H9 (cell line): ENCODE measurements around the gene ITPKB. TPM values are rescaled to one million over a fixed set of nuclear protein-coding genes. Genes with fewer than 3 reads are reported as not detected.

ENCODE experiments used
- DNase-seq: peaks from one replicate; pipeline ENCODE4 v3.0.0-alpha.2; 2017
- H2AFZ ChIP-seq: one replicate; pipeline ENCODE4 v1.6.1; 2013; ENCODE audit warnings: mild to moderate bottlenecking, low read length, control low read depth, moderate library complexity
- H2AK5ac ChIP-seq: 2 replicates; pipeline ENCODE4 v1.6.1; 2013; ENCODE audit warnings: low read length, control low read depth, mixed read lengths; ENCODE audit not compliant: insufficient read length
- H2BK120ac ChIP-seq: one replicate; pipeline ENCODE4 v1.6.1; 2013; ENCODE audit warnings: low read depth, mild to moderate bottlenecking, low read length, control low read depth, inconsistent platforms; ENCODE audit not compliant: poor library complexity, severe bottlenecking
- H2BK12ac ChIP-seq: 2 replicates; pipeline ENCODE4 v1.6.1; 2013; ENCODE audit warnings: low read length, control low read depth, mixed read lengths, low read depth; ENCODE audit not compliant: insufficient read length
- H2BK15ac ChIP-seq: 2 replicates; pipeline ENCODE4 v1.6.1; 2013; ENCODE audit warnings: low read depth, low read length, control low read depth
- H2BK20ac ChIP-seq: one replicate; pipeline ENCODE4 v1.6.1; 2013; ENCODE audit warnings: low read depth, mild to moderate bottlenecking, low read length, control low read depth, inconsistent platforms; ENCODE audit not compliant: poor library complexity, severe bottlenecking
- H2BK5ac ChIP-seq: 2 replicates; pipeline ENCODE4 v1.6.1; 2013; ENCODE audit warnings: low read length, control low read depth, mixed read lengths; ENCODE audit not compliant: insufficient read length
- H3K14ac ChIP-seq: 2 replicates; pipeline ENCODE4 v1.6.1; 2013; ENCODE audit warnings: low read length, control low read depth; ENCODE audit not compliant: insufficient read depth
- H3K18ac ChIP-seq: 2 replicates; pipeline ENCODE4 v1.6.1; 2013; ENCODE audit warnings: low read depth, mild to moderate bottlenecking, mixed read lengths, low read length, control low read depth; ENCODE audit not compliant: insufficient read length
- H3K23ac ChIP-seq: 2 replicates; pipeline ENCODE4 v1.6.1; 2013; ENCODE audit warnings: low read length, control low read depth, mixed read lengths, low read depth; ENCODE audit not compliant: insufficient read length
- H3K23me2 ChIP-seq: 2 replicates; pipeline ENCODE4 v1.6.1; 2013; ENCODE audit warnings: low read depth, mild to moderate bottlenecking, mixed read lengths, low read length, control low read depth; ENCODE audit not compliant: insufficient read length, poor library complexity, severe bottlenecking
- H3K27ac ChIP-seq: 2 replicates; pipeline ENCODE4 v1.5.1; 2013; ENCODE audit warnings: low read length, control low read depth, mixed read lengths, low read depth; ENCODE audit not compliant: insufficient read length
- H3K27me3 ChIP-seq: 2 replicates; pipeline ENCODE4 v1.6.1; 2013; ENCODE audit warnings: low read length, control low read depth, inconsistent platforms; ENCODE audit not compliant: insufficient read depth
- H3K4ac ChIP-seq: 2 replicates; pipeline ENCODE4 v1.6.1; 2013; ENCODE audit warnings: low read depth, mild to moderate bottlenecking, control low read depth, inconsistent platforms, low read length, moderate library complexity
- H3K4me1 ChIP-seq: 2 replicates; pipeline ENCODE4 v1.6.1; 2013; ENCODE audit warnings: low read length, control low read depth, inconsistent platforms; ENCODE audit not compliant: insufficient read depth
- H3K4me2 ChIP-seq: 2 replicates; pipeline ENCODE4 v1.6.1; 2013; ENCODE audit warnings: low read length, control low read depth, mixed read lengths; ENCODE audit not compliant: insufficient read length, insufficient read depth
- H3K56ac ChIP-seq: 2 replicates; pipeline ENCODE4 v1.6.1; 2013; ENCODE audit warnings: low read depth, mild to moderate bottlenecking, mixed read lengths, low read length, control low read depth; ENCODE audit not compliant: insufficient read length
- H3K79me1 ChIP-seq: 2 replicates; pipeline ENCODE4 v1.6.1; 2013; ENCODE audit warnings: low read depth, mild to moderate bottlenecking, moderate library complexity, low read length, control low read depth, inconsistent platforms; ENCODE audit not compliant: insufficient read depth, poor library complexity, severe bottlenecking
- H3K79me2 ChIP-seq: 2 replicates; pipeline ENCODE4 v1.6.1; 2013; ENCODE audit warnings: low read length, control low read depth, inconsistent platforms; ENCODE audit not compliant: insufficient read depth
- H3K9ac ChIP-seq: 2 replicates; pipeline ENCODE4 v1.6.1; 2013; ENCODE audit warnings: low read length, control low read depth, mixed read lengths; ENCODE audit not compliant: insufficient read length; ENCODE audit errors: extremely low read depth
- H3K9me3 ChIP-seq: one replicate; pipeline ENCODE4 v1.6.1; 2013; ENCODE audit warnings: low read depth, low read length, inconsistent platforms; ENCODE audit not compliant: control insufficient read depth
- H3T11ph ChIP-seq: one replicate; pipeline ENCODE4 v1.6.1; 2013; ENCODE audit warnings: mild to moderate bottlenecking, low read length, control low read depth, inconsistent platforms
- H4K20me1 ChIP-seq: one replicate; pipeline ENCODE4 v1.6.1; 2013; ENCODE audit not compliant: control insufficient read depth, insufficient read length, insufficient read depth
- H4K5ac ChIP-seq: 2 replicates; pipeline ENCODE4 v1.6.1; 2013; ENCODE audit warnings: low read depth, mild to moderate bottlenecking, mixed read lengths, low read length, control low read depth; ENCODE audit not compliant: insufficient read length
- H4K8ac ChIP-seq: replicated peaks from 2 replicates; pipeline ENCODE4 v1.6.1; 2013; ENCODE audit warnings: low read length, control low read depth, mixed read lengths, low read depth; ENCODE audit not compliant: insufficient read length
- H4K91ac ChIP-seq: 2 replicates; pipeline ENCODE4 v1.6.1; 2013; ENCODE audit warnings: low read depth, mild to moderate bottlenecking, moderate library complexity, mixed read lengths, low read length, control low read depth; ENCODE audit not compliant: insufficient read length
- H3K27ac Mint-ChIP-seq, 3 experiments: 2 replicates in 2 of 3; 3 replicates in 1 of 3; pipeline ENCODE4 v1.8.0; 2020 to 2021; ENCODE audit warnings: mixed read lengths in 3 of 3, mild to moderate bottlenecking in 1 of 3, moderate library complexity in 1 of 3
- H3K27me3 Mint-ChIP-seq: 2 replicates; pipeline ENCODE4 v1.8.0; 2021; ENCODE audit warnings: low read depth, mild to moderate bottlenecking, moderate library complexity, mixed read lengths
- H3K36me3 Mint-ChIP-seq, 3 experiments: 2 replicates in 2 of 3; 3 replicates in 1 of 3; pipeline ENCODE4 v1.8.0; 2020 to 2021; ENCODE audit warnings: low read depth in 3 of 3, mixed read lengths in 3 of 3; ENCODE audit not compliant: insufficient read depth in 1 of 3
- H3K4me1 Mint-ChIP-seq, 2 experiments: 2 replicates each; pipeline ENCODE4 v1.8.0; 2020; ENCODE audit warnings: mixed read lengths in 2 of 2
- H3K4me3 Mint-ChIP-seq, 2 experiments: 2 replicates in 1 of 2; 3 replicates in 1 of 2; pipeline ENCODE4 v1.8.0; 2020 to 2021; ENCODE audit warnings: mild to moderate bottlenecking in 2 of 2, mixed read lengths in 2 of 2, moderate library complexity in 1 of 2
- H3K9me3 Mint-ChIP-seq, 2 experiments: 2 replicates in 1 of 2; 3 replicates in 1 of 2; pipeline ENCODE4 v1.8.0; 2020; ENCODE audit warnings: mild to moderate bottlenecking in 2 of 2, mixed read lengths in 2 of 2, moderate library complexity in 1 of 2
- CTCF ChIP-seq: fragments of 200-600 bp; sonication (generic); conservative IDR thresholded peaks from 3 replicates; pipeline ENCODE4 v1.8.0; 2021; ENCODE audit warnings: antibody characterized with exemption, mild to moderate bottlenecking
- WGBS: extraction: QIAGEN DNeasy Blood & Tissue Kit; methylation state at CpG from one replicate; pipeline ENCODE4 v1.1.7; 2013; ENCODE audit warnings: missing lambda C conversion rate, low lambda C conversion rate, mixed read lengths; ENCODE audit not compliant: insufficient read length; ENCODE audit errors: extremely low coverage; 5-methylcytosine and 5-hydroxymethylcytosine counted together
- total RNA-seq: library from RNA; stranded (reverse); gene quantifications from 2 replicates; pipeline ENCODE4 v1.2.1, GENCODE V29; 2021

Gene ITPKB
- total RNA-seq, 1 experiment from 2014 or later = 3.8 TPM

GRCh38 chr1:226723657-226724532 lies 15.2 kb downstream of the ITPKB start:
- H3K23ac ChIP-seq = no peak overlapping the region
- H3K79me1 ChIP-seq = no peaks in the 10 kb centered on the region
- no peak overlapping the region for H3K56ac ChIP-seq
- H3K4me1 ChIP-seq = peaks cover 24% of the 10 kb centered on the region; the same call in 1 of the 2 replicates
- no peak overlapping the region for H3K9ac ChIP-seq
- TF ChIP-seq CTCF = no peak
- no peak overlapping the region for H3K27ac ChIP-seq
- Mint-ChIP-seq H3K27me3 (no peaks in the 10 kb centered on the region; the same call in none of the 2 replicates), H3K9me3 (no peaks in the 10 kb centered on the region), H3K36me3 (peaks cover 0 to 3% (median 0%) of the 10 kb centered on the region in 3 experiments; a peak in 1 of 7 replicates), H3K4me1 (peaks cover 57 to 59% of the 10 kb centered on the region in 2 experiments), H3K4me3 (peak overlapping the region in 1 of 2 experiments; percentile 48; a peak in 1 of 5 replicates), H3K27ac (peak overlapping the region in 2 of 3 experiments; percentile 71 to 95; a peak in 3 of 7 replicates)
- H2BK5ac ChIP-seq = no peak overlapping the region
- H3K18ac ChIP-seq = peak overlapping the region; percentile 10
- no CpG with 5 or more reads among the region's 13 CpGs for WGBS
- H2BK120ac ChIP-seq = no peak overlapping the region
- H2BK12ac ChIP-seq = no peak overlapping the region
- H3K4me2 ChIP-seq = peak overlapping the region; percentile 2
- no peak overlapping the region for H3K4ac ChIP-seq
- H4K91ac ChIP-seq = no peak overlapping the region
- no peaks in the 10 kb centered on the region for H3K79me2 ChIP-seq
- no peak overlapping the region for H2BK20ac ChIP-seq
- no peaks in the 10 kb centered on the region for H3K9me3 ChIP-seq
- peak overlapping the region; percentile 5; the same call in 1 of the 2 replicates for H3K14ac ChIP-seq
- H2AK5ac ChIP-seq = no peak overlapping the region
- H2BK15ac ChIP-seq = no peak overlapping the region
- no peaks in the 10 kb centered on the region for H3K23me2 ChIP-seq
- H2AFZ ChIP-seq = no peak overlapping the region
- no peak overlapping the region for H4K8ac ChIP-seq
- no peaks in the 10 kb centered on the region for H4K20me1 ChIP-seq
- H3T11ph ChIP-seq = no peak overlapping the region
- peak; percentile 74 for DNase-seq
- no peak overlapping the region for H4K5ac ChIP-seq
- H3K27me3 ChIP-seq = no peaks in the 10 kb centered on the region
